Measurements from ENCODE around the gene ZSCAN5A. TPM values are rescaled to one million over a fixed set of nuclear protein-coding genes. Genes with fewer than 3 reads are reported as not detected.

The ZSCAN5A gene
- total RNA-seq, 1 donor from 2014 or later, result 1.9 TPM

DNA sequence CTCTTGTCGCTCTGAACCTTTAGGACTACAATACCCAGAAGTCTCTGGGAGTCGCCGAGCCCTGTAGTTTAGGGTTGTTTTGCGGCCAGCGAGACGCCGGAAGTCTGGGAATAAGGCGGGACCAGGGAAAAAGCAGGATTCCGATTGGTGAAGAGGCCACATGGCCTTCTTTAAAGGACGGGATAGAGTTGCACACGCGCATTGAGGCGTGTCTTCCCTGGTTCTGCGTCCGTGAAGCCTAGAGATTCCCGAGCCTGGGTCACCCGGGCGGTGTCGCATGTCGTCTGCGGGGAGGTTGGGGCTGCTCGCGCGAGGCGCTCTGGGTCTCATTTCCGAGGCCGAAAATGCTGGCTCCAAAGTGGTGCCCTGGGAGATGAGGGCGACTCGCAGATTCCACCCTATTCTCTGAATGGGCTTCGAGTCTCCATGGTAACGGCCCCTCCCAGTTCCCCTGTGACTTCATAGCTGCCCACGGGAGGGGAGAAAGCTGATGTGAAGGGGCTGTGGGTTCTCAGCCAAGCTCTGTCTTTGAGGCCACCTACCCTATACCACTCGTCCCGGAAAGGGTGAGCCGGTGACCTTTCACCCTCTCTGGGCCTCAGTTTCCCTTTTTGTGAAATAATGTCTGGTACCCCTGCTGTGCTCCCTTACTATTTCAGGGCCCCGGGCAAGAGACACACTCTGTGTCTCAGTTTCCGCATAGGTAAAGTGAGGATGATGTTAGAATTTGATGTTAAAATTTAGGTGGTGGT lies 614 bp upstream of the ZSCAN5A start:
- peak; percentile 100 for DNase-seq (ENCODE audit: low spot score)

GRCh38 chr19:56314018-56314380 lies 640 bp downstream of the ZSCAN5A start:
- no peak for DNase-seq (ENCODE audit: low spot score)

- no peak for DNase-seq (ENCODE audit: low spot score)
These were observed 1.6 kb downstream of the ZSCAN5A start for GRCh38 chr19:56312787-56313657.

DNA sequence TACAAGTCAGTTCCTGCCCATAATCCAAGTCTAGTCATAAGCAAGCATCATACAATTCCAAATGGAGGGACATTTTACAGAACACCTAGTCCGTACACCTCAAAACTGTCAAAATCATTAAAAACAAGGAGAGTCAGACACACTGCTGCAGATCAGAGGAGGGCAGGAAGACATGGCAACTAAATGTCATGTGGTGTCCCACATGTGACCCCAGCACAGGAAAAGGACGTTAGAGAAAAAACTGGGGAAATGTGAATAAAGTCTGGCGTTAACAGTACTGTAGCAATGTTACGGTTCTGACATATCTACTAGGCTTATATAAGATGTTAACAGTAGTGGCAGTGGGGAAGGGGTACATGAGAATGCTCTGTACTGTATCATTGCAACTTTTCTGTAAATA lies 2.3 kb downstream of the ZSCAN5A start:
- DNase-seq (ENCODE audit: low spot score), result no peak

GRCh38 chr19:56310462-56310861 lies 4.2 kb downstream of the ZSCAN5A start:
- no peak for DNase-seq (ENCODE audit: low spot score)

- no peak for DNase-seq (ENCODE audit: low spot score)
These were observed 5.0 kb downstream of the ZSCAN5A start for GRCh38 chr19:56309511-56310185.

DNA sequence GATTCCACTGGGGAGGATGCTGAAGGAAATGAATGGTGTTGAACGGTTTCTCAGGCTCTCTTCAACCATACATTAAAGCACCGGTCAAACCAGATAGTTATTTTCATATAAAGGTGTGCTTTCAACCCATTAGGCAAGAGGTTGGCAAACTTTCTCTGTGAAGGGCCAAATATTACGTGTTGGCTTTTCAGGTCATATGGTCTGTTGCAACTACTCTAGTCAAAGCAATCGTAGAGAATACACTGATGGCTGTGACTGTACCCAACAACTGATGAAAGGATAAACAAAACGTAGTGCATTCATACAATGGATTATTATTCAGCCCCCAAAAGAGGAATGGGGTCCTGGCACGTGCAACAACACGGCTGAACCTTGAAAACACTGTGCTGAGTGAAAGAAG lies 5.8 kb downstream of the ZSCAN5A start:
- no peak for DNase-seq (ENCODE audit: low spot score)

DNA sequence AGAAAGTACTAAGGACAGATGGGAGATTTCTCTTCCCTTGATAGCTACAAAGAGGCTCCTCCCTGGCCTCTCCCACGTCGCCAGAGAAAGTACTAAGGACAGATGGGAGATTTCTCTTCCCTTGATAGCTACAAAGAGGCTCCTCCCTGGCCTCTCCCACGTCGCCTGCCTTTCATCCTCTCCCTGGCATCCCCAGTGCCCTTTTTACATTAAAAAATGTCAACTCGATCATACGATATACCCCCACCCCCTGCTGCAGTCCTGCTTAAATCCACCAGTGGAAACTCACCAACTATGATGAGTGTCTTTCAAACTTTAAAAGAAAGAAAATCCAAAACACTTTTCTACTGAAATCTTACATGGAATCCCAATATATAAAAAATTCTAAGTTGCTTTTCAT lies 7.6 kb downstream of the ZSCAN5A start:
- DNase-seq (ENCODE audit: low spot score), result peak; percentile 50

DNA sequence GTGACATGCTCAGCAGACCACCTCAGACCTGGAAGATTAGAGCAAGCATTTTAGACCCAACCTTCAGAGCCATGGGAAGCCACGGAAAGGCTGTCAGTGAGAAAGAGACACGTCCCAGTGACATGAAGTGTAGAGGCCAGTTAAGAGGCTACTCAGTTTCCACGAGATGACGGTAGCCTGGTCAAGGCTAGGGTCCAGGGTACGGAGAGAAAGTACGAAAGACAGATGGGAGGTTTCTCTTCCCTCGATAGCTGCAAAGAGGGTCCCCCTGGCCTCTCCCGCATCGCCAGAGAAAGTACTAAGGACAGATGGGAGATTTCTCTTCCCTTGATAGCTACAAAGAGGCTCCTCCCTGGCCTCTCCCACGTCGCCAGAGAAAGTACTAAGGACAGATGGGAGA lies 8.6 kb downstream of the ZSCAN5A start:
- DNase-seq (ENCODE audit: low spot score), result no peak

GRCh38 chr19:56304243-56304642 lies 10.4 kb downstream of the ZSCAN5A start:
- DNase-seq (ENCODE audit: low spot score), result no peak

GRCh38 chr19:56301886-56302620 lies 12.6 kb downstream of the ZSCAN5A start:
- DNase-seq (ENCODE audit: low spot score), result no peak

- no peak for DNase-seq (ENCODE audit: low spot score)
These were observed 13.5 kb downstream of the ZSCAN5A start for GRCh38 chr19:56301155-56301554.

GRCh38 chr19:56299688-56300087 lies 15.0 kb downstream of the ZSCAN5A start:
- DNase-seq (ENCODE audit: low spot score), result no peak

- no peak for DNase-seq (ENCODE audit: low spot score)
These were observed 17.6 kb downstream of the ZSCAN5A start for GRCh38 chr19:56297010-56297409.

- peak; percentile 14 for DNase-seq (ENCODE audit: low spot score)
These were observed 18.8 kb downstream of the ZSCAN5A start for GRCh38 chr19:56295531-56296455.

DNA sequence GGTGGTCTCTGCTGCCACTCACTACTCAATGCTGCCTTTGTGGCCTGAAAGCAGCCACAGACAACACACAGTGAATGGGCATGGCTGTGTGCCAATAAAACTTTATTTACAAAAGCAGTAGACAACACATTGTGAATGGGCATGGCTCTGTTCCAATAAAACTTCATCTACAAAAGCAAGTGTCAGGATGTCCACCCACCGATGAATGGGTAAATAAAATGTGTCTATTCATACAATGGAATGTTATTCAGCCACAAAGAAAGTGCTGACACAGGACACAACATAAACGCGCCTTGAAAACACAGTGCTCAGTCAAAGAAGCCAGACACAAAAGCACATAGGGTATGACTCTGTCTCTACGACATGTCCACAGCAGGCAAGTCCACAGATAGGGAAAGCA lies 20.1 kb downstream of the ZSCAN5A start:
- no peak for DNase-seq (ENCODE audit: low spot score)

DNA sequence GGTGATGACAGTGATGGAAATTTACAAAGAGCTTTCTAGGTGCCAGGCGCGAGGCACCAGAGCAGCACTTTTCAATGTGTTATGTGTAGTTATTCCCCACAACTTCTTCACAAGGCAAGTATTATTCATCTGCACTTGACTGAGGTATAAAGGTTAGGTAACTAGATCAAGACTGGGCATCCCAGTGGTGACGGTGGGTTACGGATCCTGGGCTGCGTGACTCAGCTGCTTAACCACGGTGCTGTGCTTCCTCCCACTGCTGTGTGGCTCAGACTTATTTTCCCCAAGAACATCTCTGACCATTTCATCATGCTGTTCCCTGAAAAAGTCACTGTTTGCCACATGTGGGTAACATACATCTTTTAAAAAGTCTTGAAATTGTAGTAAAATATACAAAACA lies 22.8 kb downstream of the ZSCAN5A start:
- no peak for DNase-seq (ENCODE audit: low spot score)

DNA sequence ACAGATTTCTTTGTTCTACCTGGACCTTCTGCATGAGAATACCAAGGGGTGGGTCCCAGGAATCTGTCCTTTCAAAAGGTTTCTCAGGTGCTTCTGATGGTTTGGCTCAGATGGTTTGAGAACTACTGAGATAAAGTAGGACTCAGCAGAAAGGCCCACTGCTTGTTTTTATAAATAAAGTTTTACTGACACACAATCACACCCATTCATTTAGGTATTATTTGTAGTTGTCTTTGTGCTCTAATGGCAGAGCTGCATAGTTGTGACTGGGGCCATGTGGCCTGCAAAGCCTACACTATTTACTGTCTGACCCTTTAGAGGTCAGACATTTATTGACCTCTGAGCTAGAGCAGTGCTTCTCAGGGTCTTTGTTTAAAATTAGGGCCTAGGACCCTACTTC lies 24.5 kb downstream of the ZSCAN5A start:
- no peak for DNase-seq (ENCODE audit: low spot score)

DNA sequence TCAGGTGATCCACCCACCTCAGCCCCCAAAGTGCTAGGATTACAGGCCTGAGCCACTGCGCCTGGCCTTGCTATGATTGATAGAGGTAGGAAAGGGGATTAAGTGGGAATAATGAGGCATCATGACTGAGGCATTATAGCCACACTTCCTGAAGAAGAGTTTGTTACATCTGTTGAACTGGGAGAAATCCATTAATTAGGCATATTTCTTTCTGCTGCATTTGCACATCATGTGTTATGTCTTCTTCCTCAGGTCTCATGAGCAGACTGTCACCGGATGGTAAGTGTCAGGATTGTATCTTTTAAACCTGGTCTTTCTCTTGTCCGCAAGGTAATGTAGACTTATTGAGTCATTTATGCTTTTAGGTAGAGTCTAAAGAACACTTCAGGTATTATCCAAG lies 29.9 kb downstream of the ZSCAN5A start:
- DNase-seq (ENCODE audit: low spot score), result no peak

- DNase-seq (ENCODE audit: low spot score), result no peak
These were observed 31.8 kb downstream of the ZSCAN5A start for GRCh38 chr19:56282809-56283208.
